IPS-NIHi7 (cell line): ENCODE data around the gene TANGO6.
"Not testable (repeated sequence)": the region's sequence is repeated elsewhere in the genome, so short reads cannot be mapped to it uniquely, and the experiment has no call there.

Source experiments
- DNase-seq: peaks from one replicate; pipeline ENCODE4 v3.0.0; 2012; ENCODE audit warnings: mixed read lengths; ENCODE audit errors: extremely low spot score

Gene TANGO6

GRCh38 chr16:68961778-68962402 is 118.6 kb downstream of the TANGO6 start:
- no peak for DNase-seq

DNA sequence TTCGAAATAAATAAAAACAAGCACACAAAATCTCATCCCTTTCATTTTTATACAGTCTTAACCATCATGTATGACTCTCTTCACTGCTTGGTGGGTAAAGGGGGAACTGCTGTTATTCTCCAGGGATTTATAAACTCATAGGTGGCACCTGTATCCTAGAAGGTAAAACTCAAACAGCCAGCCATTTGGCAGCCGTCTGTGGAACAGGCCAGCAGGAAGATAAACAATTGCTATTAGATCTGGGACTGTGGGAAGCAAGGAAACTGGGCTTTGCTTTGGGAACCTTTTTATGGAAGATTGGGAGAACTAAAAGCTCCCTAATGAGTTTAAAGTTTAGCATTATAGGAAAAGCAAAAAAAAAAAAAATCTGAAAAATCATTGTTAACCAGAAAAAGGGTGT is 126.0 kb downstream of the TANGO6 start:
- no peak for DNase-seq

DNA sequence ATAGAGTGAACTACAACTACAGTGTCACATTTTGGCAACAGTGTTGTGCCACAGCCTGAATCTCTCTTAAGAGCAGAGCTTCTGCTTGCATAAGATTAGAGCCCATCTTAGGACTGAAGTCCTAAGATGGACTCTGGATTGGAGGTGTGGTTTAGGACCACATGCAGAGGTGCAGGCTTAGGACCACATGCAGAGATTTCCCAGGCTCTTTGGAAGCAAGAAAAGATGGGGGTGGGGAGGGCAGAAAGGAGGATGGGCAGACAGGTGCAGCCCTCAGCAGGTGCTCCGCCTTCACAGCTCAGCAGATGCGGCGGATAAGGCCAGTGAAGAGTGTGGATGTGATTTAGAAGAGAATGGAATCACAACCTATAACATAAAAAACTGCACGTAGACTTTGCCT is 128.7 kb downstream of the TANGO6 start:
- DNase-seq, result peak; percentile 71

DNA sequence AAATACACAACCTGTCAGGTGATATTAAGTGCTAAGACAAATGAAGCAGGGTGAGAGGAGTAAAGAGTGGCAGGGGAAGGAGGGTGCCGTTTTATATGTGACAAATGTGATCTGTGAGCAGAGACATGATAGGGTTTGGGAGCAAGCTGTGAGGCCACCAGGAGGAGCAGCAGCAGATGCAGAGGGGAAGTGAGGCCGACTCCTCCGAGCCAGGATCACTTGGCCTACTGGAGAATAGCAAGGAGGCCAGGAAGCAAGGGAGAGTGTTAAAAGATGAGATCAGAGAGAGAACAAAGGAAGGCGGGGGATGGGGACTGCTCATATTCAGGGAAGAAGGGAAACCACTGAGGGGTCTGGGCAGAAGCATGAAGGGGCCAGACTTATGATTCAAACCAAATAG is 129.4 kb downstream of the TANGO6 start:
- DNase-seq, result peak; percentile 84

- no peak for DNase-seq
Measured at GRCh38 chr16:68973611-68974120, 130.3 kb downstream of the TANGO6 start.

- no peak for DNase-seq
Measured at GRCh38 chr16:68978303-68978954, 135.1 kb downstream of the TANGO6 start.

GRCh38 chr16:68980695-68981315 is 137.5 kb downstream of the TANGO6 start:
- no peak for DNase-seq

DNA sequence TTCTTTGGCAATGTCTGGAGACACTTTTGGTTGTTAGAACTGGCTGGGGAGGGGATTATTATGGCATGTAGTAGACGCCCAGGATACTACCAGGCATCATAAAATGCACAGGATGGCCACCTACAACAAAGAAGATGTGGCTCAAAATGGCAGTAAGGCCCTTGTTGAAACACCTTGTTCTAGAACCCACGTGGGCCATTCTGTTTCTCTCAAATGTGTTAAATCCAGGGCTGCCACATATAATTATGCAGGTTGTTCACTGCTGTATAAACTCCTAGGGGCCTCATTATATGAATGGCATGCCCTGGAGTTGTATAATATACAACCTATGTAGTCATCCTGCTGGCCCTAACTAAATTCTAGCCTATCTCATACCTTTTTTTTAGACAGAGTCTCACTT is 138.6 kb downstream of the TANGO6 start:
- no peak for DNase-seq

DNA sequence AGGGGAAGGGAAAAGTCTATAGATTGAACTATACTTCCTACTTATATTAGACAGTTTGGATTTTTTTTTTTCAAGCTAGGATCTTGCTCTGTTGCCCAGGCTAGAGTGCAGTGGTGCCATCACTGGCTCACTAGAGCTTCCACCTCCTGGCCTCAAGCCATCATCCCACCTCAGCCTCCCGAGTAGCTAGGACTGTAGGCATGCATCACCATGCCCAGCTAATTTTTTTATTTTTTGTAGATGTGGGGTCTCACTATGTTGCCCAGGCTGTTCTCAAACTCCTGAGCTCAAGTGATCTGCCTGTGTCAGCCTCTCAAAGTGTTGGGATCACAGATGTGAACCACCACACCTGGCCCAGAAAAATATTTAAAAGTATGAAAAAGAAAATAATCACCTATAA is 141.1 kb downstream of the TANGO6 start:
- no peak for DNase-seq

GRCh38 chr16:68985268-68985667 is 141.9 kb downstream of the TANGO6 start:
- no peak for DNase-seq

- no peak for DNase-seq
Measured at GRCh38 chr16:68985855-68986254, 142.5 kb downstream of the TANGO6 start.

DNA sequence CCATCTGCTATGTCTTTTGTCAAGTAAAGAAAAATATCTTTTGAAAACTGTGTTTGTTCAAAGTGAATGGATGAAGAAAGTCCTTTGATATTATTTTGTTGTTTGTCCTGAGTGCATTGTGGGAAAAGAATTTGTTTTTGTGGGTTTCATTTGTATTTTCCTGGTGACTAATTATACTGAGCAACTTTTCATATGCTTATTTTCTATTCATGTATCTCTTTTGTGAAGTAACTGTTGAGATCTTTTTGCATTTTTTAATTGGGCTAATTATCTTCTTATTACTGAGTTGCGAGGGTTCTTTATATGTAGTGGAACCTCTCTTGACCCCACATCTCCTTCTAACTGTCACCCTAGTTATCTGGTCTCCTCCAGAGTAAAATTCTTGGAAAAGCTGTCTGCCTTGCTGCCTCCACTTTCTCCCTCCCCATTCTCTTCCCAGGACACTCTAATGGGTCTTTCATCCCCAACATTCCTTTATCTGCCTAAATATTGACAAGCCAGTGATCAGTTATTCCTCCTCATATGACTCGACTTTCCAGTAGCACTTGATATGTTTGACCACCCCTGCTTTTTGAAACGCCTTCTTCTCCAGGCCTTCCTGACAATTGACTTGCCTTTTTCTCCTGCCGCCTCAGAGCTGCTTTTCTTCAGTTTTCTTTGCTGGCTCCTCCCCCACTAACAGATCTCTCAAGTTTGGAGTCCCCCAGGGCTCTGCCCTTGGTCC is 144.6 kb downstream of the TANGO6 start:
- DNase-seq, result no peak

DNA sequence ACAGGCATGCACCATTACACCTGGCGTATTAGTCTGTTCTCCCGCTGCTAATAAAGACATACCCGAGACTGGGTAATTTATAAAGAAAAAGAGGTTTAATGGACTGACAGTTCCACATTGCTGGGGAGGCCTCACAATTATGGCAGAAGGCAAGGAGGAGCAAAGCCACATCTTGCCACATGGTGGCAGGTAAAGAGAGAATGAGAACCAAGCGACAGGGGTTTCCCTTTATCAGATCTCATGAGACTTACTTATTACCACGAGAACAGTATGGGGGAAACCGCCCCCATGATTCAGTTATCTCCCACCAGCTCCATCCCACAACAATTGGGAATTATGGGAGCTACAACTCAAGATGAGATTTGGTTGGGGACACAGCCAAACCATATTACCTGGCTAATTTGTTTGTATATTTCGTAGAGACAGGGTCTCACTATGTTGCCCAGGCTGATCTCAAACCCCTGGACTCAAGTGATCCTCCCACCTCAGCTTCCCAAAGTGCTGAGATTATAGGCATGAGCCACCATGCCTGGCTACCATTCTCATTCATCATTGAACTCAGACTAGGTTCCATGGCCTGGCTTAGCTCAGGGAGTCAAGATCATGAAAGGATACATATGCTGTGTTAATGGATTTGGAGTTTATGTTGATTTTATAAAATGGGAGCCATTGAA is 147.0 kb downstream of the TANGO6 start:
- DNase-seq, result not testable (repeated sequence)

DNA sequence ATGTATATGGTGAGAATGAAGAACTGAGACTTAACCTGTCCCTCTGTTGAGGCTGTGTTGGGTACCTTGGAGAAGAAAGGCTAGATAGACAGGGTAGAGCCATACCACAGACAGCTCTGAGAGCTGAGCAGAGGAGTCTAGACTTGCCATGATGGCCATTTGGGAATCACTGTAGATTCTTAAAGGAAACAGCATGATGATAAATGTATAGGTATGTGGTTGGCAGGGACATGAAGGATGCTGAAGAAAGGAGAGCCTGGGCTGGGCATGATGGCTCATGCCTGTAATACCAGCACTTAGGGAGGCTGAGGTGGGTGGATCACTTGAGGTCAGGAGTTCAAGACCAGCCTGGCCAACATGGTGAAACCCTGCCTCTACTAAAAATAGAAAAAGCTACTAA is 147.7 kb downstream of the TANGO6 start:
- no peak for DNase-seq

DNA sequence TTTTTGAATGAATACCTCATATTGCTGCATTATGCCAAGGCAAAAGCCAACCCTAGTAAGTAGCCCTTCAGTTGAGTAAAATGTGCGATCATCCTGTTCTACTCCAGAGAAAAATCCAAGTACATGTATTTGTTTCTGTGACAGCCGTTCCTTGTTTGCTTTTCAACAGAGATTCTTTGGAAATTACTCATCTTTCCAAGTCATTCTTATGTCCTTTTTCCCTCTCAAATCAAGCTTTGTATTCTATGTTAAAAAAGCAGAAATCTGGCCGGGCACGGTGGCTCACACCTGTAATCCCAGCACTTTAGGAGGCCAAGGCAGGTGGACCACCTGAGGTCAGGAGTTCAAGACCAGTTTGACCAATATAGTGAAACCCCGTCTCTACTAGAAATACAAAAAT is 149.2 kb downstream of the TANGO6 start:
- DNase-seq, result no peak

DNA sequence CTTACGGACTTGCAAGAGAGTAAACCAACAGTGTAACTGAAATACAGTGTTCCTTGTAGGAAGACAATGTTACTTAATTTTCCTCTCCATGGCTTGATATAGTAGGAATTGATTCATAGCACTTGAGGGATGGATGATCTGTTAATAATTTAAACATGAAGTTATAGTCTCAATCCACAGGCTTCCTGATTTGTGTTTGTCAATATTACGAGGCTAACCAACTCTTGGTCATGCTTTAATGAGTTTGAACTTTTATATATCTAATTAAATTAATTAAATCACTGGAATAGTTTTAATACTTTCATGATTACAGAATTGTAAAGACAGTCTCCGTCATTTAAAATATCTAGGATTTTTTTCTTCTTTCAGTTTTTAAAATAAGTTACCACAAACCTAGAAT is 150.1 kb downstream of the TANGO6 start:
- no peak for DNase-seq

GRCh38 chr16:68993885-68994284 is 150.6 kb downstream of the TANGO6 start:
- no peak for DNase-seq

DNA sequence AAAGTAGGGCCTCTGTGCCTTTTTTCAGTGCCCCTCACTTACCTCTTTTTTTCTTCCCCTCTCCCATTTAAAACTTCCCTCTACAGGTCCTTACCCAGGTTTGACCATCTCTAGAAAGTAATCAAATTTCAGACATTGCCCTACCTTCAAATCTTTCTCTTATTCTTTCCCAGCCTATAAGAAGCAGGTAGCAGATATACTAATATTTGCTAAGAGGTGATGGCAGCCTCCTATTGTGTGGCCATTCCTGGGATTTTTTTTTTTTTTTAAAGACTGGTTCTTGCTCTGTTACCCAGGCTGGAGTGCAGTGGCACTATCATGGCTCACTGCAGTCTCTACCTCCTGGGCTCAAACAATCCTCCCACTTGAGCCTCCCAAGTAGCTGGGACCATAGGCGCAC is 151.0 kb downstream of the TANGO6 start:
- no peak for DNase-seq

GRCh38 chr16:68995011-68995504 is 151.7 kb downstream of the TANGO6 start:
- peak; percentile 71 for DNase-seq

DNA sequence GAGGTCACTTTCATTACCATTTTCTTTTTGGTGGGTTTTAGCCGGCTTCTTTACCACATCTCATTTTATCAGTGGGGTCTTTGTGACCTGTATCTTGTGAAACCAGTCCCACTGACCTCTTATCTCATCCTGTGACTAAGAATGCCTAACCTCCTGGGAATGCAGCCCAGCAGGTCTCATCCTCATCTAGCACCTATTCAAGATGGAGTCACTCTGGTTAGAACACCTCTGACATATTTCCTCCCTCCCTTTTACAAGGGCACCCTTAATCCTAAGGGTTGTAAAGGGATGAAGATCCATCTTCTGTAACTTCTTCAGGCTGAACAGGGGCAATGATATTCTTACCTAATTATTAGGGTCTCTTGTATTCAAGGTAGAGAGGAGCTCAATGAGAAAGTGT is 154.2 kb downstream of the TANGO6 start:
- DNase-seq, result no peak

DNA sequence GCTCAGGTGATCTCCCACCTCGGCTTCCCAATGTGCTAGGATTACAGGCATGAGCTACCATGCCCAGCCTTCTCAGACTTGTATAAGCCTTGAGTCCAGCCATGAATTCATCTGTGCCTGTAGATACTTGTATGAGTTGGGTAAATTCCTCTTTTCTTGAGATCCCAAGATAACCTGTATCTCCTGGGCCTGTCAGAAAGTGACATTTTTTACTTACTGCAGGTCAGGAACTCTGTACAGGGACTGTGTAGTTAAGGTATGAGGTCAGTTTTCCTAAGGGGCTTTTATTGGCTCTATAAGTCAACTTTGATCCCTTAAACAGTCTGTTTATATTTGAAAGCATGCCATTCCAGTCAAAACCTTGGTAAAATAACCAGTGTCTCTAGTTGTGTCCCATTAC is 155.8 kb downstream of the TANGO6 start:
- DNase-seq, result no peak

- no peak for DNase-seq
Measured at GRCh38 chr16:69003500-69003899, 160.2 kb downstream of the TANGO6 start.
